Activated naive CD4-positive, alpha-beta T cell treated with anti-CD3 and anti-CD28 coated beads, Interleukin-2, amount 10 ng/mL, durations not matched to agents 7 days and 5 days (primary cell): ENCODE measurements around the gene GBF1.

Source experiments
- CTCF ChIA-PET: fragments of 350-600 bp; sonication (Branson Sonifier 250); formaldehyde crosslinking; loops from one replicate; lab custom pipeline; 2021; ENCODE audit warnings: antibody characterized with exemption; lab: Charles Lee
- DNase-seq: peaks from one replicate; pipeline ENCODE4 v3.0.0-alpha.2; 2020
- H3K27ac Mint-ChIP-seq: one replicate; pipeline ENCODE4 v1.8.0; 2021; ENCODE audit warnings: mild to moderate bottlenecking, moderate library complexity, mixed read lengths
- H3K27me3 Mint-ChIP-seq: one replicate; pipeline ENCODE4 v1.8.0; 2021; ENCODE audit warnings: mild to moderate bottlenecking, mixed read lengths
- H3K36me3 Mint-ChIP-seq: one replicate; pipeline ENCODE4 v1.8.0; 2021; ENCODE audit warnings: mixed read lengths
- H3K4me1 Mint-ChIP-seq: one replicate; pipeline ENCODE4 v1.8.0; 2021; ENCODE audit warnings: mixed read lengths
- H3K4me3 Mint-ChIP-seq: one replicate; pipeline ENCODE4 v1.8.0; 2021; ENCODE audit warnings: mild to moderate bottlenecking, moderate library complexity, mixed read lengths
- H3K9me3 Mint-ChIP-seq: one replicate; pipeline ENCODE4 v1.8.0; 2021; ENCODE audit warnings: mixed read lengths

The GBF1 gene

GRCh38 chr10:102226542-102226870 is 18.8 kb upstream of the GBF1 start:
- no peak overlapping the region for H3K27ac Mint-ChIP-seq
- peaks cover 29% of the 10 kb centered on the region for H3K4me1 Mint-ChIP-seq

GRCh38 chr10:102227050-102227449 is 18.3 kb upstream of the GBF1 start:
- Mint-ChIP-seq H3K4me1 (peaks cover 34% of the 10 kb centered on the region), H3K9me3 (no peaks in the 10 kb centered on the region), H3K27ac (no peak overlapping the region), H3K36me3 (no peaks in the 10 kb centered on the region), H3K4me3 (no peak overlapping the region), H3K27me3 (peaks cover 83% of the 10 kb centered on the region)
- CTCF ChIA-PET = interaction anchor here (0.7 to 17.6 kb wide), 8 partner anchors 49 to 358 kb away, joined by 3 to 693 read pairs (median 4); partner anchors contain the start of gene NFKB2
- no peak for DNase-seq

More at GRCh38 chr10:102226542-102226870, 18.8 kb upstream of the GBF1 start:
- CTCF ChIA-PET = interaction anchor here (0.7 to 17.6 kb wide), 7 partner anchors 14 to 196 kb away, joined by 3 to 693 read pairs (median 6); partner anchors contain the start of gene NFKB2
- Mint-ChIP-seq H3K36me3 (no peaks in the 10 kb centered on the region), H3K27me3 (peaks cover 78% of the 10 kb centered on the region), H3K4me3 (peak overlapping the region; percentile 38), H3K9me3 (no peaks in the 10 kb centered on the region)
- DNase-seq = no peak

DNA sequence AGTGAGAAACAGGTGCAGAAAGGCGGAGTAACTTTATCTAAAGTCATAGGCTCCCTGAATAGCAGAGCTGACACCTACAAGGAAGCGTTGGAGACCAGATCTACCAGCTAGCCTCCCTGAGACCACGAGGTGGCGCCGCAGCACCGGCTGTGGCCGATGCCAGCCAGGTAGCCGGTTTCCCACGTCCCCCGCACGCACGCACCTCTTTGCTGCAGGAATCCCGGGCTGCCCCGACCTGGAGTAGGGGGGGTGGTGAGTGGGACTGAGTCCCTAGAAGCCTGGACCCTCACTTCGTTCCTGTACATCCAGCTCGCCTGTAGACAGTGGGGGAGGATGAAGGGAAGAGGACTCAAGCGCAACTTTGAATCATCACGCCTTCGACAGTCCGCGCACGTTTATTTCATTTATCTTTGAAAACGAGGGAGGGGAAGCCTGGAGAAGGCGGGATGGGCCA is 15.5 kb upstream of the GBF1 start:
- no peaks in the 10 kb centered on the region for H3K36me3 Mint-ChIP-seq
- H3K27me3 Mint-ChIP-seq = peaks cover 89% of the 10 kb centered on the region
- H3K4me3 Mint-ChIP-seq = peak overlapping the region; percentile 72
- no peaks in the 10 kb centered on the region for H3K9me3 Mint-ChIP-seq
- CTCF ChIA-PET = interaction anchor here (0.5 to 17.6 kb wide), 57 partner anchors 8 to 490 kb away, joined by 3 to 693 read pairs (median 4); partner anchors contain the start of genes ACTR1A, C10orf95, FBXL15 and GBF1
- no peak overlapping the region for H3K27ac Mint-ChIP-seq
- DNase-seq = peak; percentile 91
- H3K4me1 Mint-ChIP-seq = peaks cover 34% of the 10 kb centered on the region

DNA sequence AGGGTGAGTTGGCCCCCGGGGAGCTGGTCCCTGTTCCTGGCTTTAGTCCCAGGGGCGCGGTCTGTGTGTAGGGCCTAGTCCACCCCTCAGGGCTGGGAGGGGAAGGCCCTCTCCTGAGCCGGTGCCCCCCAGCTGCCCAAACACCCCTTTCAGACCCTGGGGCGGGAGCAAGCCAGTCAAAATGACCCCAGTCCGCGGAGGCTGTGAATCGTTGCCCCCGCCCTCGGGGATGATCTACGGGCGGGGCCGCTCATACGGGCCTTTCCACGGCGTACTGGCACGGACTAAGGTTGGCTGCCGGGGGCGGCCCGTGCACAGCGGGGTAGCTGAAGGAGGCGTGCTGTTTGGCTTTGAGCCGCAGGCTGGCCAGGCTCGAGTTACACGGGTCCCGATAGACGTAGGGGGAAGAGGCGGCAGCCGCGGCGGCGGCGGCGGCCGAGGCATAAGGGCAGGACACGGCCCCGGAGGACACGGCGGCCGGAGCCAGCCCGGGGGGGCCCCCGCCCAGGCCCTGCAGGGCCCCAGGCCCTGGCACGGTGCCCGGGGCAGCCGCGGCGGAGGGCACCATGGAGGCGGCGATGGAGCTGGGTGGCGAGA is 15.0 kb upstream of the GBF1 start:
- Mint-ChIP-seq H3K27ac (no peak overlapping the region), H3K27me3 (peaks cover 93% of the 10 kb centered on the region), H3K36me3 (no peaks in the 10 kb centered on the region), H3K4me1 (peaks cover 34% of the 10 kb centered on the region), H3K4me3 (peak overlapping the region; percentile 72), H3K9me3 (no peaks in the 10 kb centered on the region)
- CTCF ChIA-PET = interaction anchor here (0.8 to 17.6 kb wide), 59 partner anchors 9 to 354 kb away, joined by 3 to 693 read pairs (median 4); partner anchors contain the start of genes ACTR1A, C10orf95, CUEDC2 and FBXL15
- peak; percentile 46 for DNase-seq

DNA sequence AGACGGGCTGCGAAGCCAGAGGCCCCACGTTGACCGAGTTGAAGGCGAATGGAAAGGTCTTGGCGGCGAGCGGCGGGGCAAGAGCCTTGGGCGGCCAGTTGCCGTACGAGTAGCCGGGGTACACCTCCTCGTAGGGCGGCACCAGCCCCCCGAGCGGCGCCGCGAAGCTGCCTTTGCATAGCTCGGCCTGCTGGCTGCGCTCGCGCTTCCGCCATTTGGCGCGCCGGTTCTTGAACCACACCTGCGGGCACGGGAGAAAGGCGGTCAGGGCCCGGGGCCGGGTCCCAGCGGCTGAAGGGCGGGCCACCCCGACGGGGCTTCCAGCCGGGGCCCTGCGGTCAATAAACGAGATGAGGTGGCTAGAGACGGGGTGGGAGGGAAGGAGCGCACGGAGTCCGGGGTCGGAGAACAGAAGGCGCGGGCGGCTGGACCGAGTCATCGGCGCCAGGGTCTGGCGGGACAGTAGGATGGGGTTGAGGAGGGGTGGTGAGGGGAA is 14.4 kb upstream of the GBF1 start:
- Mint-ChIP-seq H3K27me3 (peaks cover 93% of the 10 kb centered on the region), H3K27ac (no peak overlapping the region), H3K4me1 (peaks cover 29% of the 10 kb centered on the region), H3K9me3 (no peaks in the 10 kb centered on the region), H3K4me3 (peak overlapping the region; percentile 61), H3K36me3 (no peaks in the 10 kb centered on the region)
- CTCF ChIA-PET = interaction anchor here (0.8 to 17.6 kb wide), 42 partner anchors 9 to 369 kb away, joined by 3 to 693 read pairs (median 5); partner anchors contain the start of genes ACTR1A, CUEDC2, FBXL15 and GBF1
- DNase-seq = peak; percentile 65

DNA sequence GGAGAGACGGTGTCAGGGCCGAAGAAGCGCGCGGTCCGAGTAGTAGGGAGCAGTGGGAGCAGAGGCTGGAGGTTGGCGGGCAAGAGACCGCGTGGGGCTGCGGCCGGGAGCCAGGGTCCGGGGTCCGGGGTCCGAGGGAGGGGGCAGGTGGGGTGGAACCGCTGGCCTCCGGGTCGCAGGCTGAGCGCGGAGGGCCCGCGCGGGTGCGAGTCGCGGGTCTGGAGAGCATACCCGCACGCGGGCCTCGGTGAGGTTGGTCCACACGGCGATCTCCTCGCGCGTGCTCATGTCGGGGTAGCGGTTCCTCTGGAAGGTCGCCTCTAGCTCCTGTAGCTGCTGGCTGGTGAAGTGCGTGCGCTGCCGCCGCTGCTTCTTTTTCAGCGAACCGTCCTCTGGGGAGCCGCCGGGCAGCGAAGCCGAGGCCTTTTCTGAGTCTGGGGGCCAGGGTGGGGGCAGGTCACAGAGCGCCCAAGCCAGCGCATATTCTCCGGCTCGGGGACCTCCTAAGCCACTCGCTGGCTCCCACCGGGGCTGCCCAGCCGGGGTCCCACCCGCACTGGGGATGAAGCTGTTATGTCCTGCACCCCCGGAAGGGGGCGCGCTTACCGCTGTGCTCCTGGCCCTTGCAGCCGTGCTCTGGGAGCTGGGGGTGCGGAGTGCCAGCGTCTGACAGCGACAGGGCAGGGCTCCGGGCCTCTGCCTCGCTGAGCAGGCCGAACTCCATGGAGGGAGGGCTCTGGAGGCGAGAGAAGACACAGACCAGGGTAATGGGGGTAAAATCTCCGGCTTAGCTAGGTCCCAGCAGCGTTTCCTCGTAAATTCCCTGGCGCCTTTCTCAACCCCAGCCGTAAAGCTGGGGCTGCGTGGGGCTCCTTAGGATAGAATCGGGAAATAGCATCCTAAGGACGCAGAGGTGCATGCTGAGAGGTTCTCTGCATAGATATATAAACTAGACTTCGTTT is 13.7 kb upstream of the GBF1 start:
- Mint-ChIP-seq H3K27me3 (peaks cover 93% of the 10 kb centered on the region), H3K9me3 (no peaks in the 10 kb centered on the region), H3K4me1 (peaks cover 22% of the 10 kb centered on the region), H3K4me3 (peak overlapping the region; percentile 61), H3K27ac (no peak overlapping the region), H3K36me3 (no peaks in the 10 kb centered on the region)
- CTCF ChIA-PET = interaction anchor here (0.7 to 17.6 kb wide), 43 partner anchors 9 to 369 kb away, joined by 3 to 693 read pairs (median 5); partner anchors contain the start of genes CUEDC2, GBF1, NFKB2 and PITX3
- peak; percentile 80 for DNase-seq

DNA sequence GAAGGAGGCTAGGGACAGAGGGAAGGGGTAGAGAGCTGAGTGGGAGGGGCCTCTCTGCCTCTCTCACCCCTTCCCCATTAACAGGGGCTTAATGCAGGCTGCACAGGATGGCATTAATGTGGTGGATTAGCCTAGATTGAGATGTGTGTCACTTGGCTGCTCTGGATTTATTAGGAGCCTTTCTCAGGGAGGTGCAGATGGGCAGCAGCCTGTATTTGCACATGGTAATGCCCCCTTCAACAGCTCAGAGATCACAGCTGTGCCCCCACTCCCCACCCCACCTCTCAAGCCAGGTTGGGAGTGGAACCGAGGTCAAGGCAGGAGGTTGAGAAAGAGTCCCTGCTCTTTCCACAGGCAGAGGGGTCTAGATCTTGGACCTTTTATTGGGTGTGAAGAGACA is 11.3 kb upstream of the GBF1 start:
- H3K9me3 Mint-ChIP-seq = no peaks in the 10 kb centered on the region
- CTCF ChIA-PET = interaction anchor here (0.8 to 17.6 kb wide), 5 partner anchors 64 to 165 kb away, joined by 3 to 693 read pairs (median 125); partner anchors contain the start of gene NFKB2
- DNase-seq = no peak
- H3K4me1 Mint-ChIP-seq = peaks cover 20% of the 10 kb centered on the region
- H3K4me3 Mint-ChIP-seq = no peak overlapping the region
- H3K27ac Mint-ChIP-seq = no peak overlapping the region
- peaks cover 91% of the 10 kb centered on the region for H3K27me3 Mint-ChIP-seq
- no peaks in the 10 kb centered on the region for H3K36me3 Mint-ChIP-seq

- CTCF ChIA-PET = interaction anchor here (0.8 to 17.6 kb wide), 10 partner anchors 65 to 244 kb away, joined by 3 to 693 read pairs (median 3); partner anchors contain the start of gene NFKB2
Observed at GRCh38 chr10:102234888-102235597, 10.3 kb upstream of the GBF1 start.

GRCh38 chr10:102235598-102235920 is 9.8 kb upstream of the GBF1 start:
- no peak overlapping the region for H3K4me3 Mint-ChIP-seq
- CTCF ChIA-PET = interaction anchor here (0.9 to 17.6 kb wide), 6 partner anchors 77 to 244 kb away, joined by 3 to 693 read pairs (median 3); no protein-coding TSS in a partner anchor
- H3K27ac Mint-ChIP-seq = no peak overlapping the region
- H3K4me1 Mint-ChIP-seq = peaks cover 13% of the 10 kb centered on the region
- peaks cover 91% of the 10 kb centered on the region for H3K27me3 Mint-ChIP-seq
- H3K36me3 Mint-ChIP-seq = no peaks in the 10 kb centered on the region
- H3K9me3 Mint-ChIP-seq = no peaks in the 10 kb centered on the region
- no peak for DNase-seq

More at GRCh38 chr10:102234888-102235597, 10.3 kb upstream of the GBF1 start:
- no peak for DNase-seq
- Mint-ChIP-seq H3K27me3 (peaks cover 91% of the 10 kb centered on the region), H3K4me3 (no peak overlapping the region), H3K36me3 (no peaks in the 10 kb centered on the region), H3K9me3 (no peaks in the 10 kb centered on the region), H3K4me1 (peaks cover 14% of the 10 kb centered on the region), H3K27ac (no peak overlapping the region)

GRCh38 chr10:102236006-102236405 is 9.3 kb upstream of the GBF1 start:
- no peak for DNase-seq
- Mint-ChIP-seq H3K27ac (no peak overlapping the region), H3K4me3 (no peak overlapping the region), H3K4me1 (peaks cover 15% of the 10 kb centered on the region), H3K36me3 (no peaks in the 10 kb centered on the region), H3K9me3 (no peaks in the 10 kb centered on the region), H3K27me3 (peaks cover 91% of the 10 kb centered on the region)
- CTCF ChIA-PET = interaction anchor here (1.0 to 17.6 kb wide), 5 partner anchors 77 to 243 kb away, joined by 3 to 693 read pairs (median 3); no protein-coding TSS in a partner anchor

DNA sequence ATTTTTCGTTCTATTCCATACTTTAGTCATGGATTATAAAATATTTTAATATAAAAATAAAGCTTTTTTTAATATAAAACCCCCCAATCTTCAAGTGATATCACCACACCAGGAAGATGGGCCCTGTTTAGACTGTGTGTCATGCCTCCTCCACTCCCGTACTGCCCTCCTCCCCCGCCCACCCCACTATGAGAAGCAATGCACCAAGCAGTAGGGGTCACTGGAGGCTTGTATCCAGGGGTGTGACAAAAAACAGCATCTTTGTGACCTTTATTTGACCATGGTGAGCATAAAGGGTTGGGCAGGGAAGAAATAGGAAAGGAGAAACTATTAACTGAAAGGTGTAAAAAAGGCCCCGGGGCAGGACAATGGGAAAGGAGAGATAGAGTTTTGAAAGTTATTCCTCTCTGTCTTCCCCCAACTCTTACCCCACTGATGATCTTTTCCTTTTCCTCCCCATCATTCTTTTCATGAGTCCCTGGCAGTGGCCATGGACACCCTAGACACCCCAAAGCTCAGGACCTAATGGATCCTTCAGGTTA is 7.5 kb upstream of the GBF1 start:
- Mint-ChIP-seq H3K4me1 (peaks cover 16% of the 10 kb centered on the region), H3K27me3 (peaks cover 97% of the 10 kb centered on the region)

GRCh38 chr10:102240467-102241031 is 4.8 kb upstream of the GBF1 start:
- H3K4me3 Mint-ChIP-seq = peak overlapping the region; percentile 46
- DNase-seq = no peak
- peaks cover 73% of the 10 kb centered on the region for H3K27me3 Mint-ChIP-seq
- H3K4me1 Mint-ChIP-seq = peaks cover 30% of the 10 kb centered on the region
- H3K9me3 Mint-ChIP-seq = no peaks in the 10 kb centered on the region
- CTCF ChIA-PET = interaction anchor here (1.8 to 17.6 kb wide), 3 partner anchors 8 to 110 kb away, joined by 6 to 693 read pairs (median 9); no protein-coding TSS in a partner anchor
- H3K27ac Mint-ChIP-seq = no peak overlapping the region
- no peaks in the 10 kb centered on the region for H3K36me3 Mint-ChIP-seq

More for the DNA sequence above, 7.5 kb upstream of the GBF1 start:
- no peak for DNase-seq
- H3K27ac Mint-ChIP-seq = no peak overlapping the region
- H3K4me3 Mint-ChIP-seq = no peak overlapping the region
- H3K9me3 Mint-ChIP-seq = no peaks in the 10 kb centered on the region
- H3K36me3 Mint-ChIP-seq = no peaks in the 10 kb centered on the region
- CTCF ChIA-PET = interaction anchor here (1.0 to 17.6 kb wide), 6 partner anchors 8 to 168 kb away, joined by 3 to 693 read pairs (median 4); partner anchors contain the start of gene GBF1
